ENCODE data around the gene ZP3. TPM values are rescaled to one million over a fixed set of nuclear protein-coding genes. Genes with fewer than 3 reads are reported as not detected.
"Not testable (repeated sequence)": the region's sequence is repeated elsewhere in the genome, so short reads cannot be mapped to it uniquely, and the experiment has no call there.

The ZP3 gene
- total RNA-seq, 1 experiment from 2014 or later, result 23.3 TPM

DNA sequence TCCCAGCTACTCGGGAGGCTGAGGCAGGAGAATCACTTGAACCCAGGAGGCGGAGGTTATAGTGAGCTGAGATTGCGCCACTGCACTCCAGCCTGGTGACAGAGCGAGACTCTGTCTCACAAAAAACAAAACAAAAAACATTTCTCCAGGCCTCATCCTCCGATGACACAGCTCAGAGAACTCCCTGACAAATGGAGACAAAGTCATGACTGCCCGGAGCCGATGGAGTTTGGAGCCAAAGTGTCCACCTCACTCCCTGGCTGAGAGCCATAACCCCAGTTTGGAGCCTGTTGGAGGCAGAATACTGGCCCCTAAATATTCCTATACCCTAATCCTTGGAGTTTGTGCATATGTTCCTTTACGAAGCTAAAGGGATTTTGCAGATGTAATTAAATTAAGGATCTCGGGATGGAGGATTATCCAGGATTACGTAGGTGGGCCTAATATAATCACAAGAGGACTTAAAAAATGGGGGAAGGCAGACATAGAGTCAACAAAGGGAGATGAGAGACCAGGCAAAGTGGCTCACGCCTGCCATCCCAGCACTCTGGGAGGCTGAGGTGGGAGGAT, 38.0 kb upstream of the ZP3 start:
- Histone ChIP-seq H3K4me1 (ENCODE audit: control insufficient read depth, insufficient read depth, low read length) (peaks cover 6% of the 10 kb centered on the region), H3K9me3 (ENCODE audit: control insufficient read depth, insufficient read depth, low read depth, low read length) (no peaks in the 10 kb centered on the region), H3K27ac (ENCODE audit: low read length) (no peak overlapping the region), H3K27me3 (ENCODE audit: control insufficient read depth, insufficient read depth, low read length) (no peaks in the 10 kb centered on the region), H3K4me3 (ENCODE audit: low read depth in 2 of 2, low read length in 2 of 2) (no peak overlapping the region), H3K36me3 (ENCODE audit: control insufficient read depth, insufficient read depth, low read length) (no peaks in the 10 kb centered on the region)
- ChIA-PET CTCF (no interaction called here), POLR2A (interaction anchor here (0.6 kb wide), 1 partner anchor 78 kb away, joined by 20 read pairs; no protein-coding TSS in a partner anchor)
- in situ Hi-C loops (cut with HindIII; ENCODE audit: low pct_unique_long_range_greater_than_20kb, low sequenced_read_pairs) (no loop called here), intact Hi-C loops (cut with micrococcal nuclease; ENCODE audit: unreplicated experiment) (no loop called here)
- no TSS peak for BruUV-seq (replicated peaks)
- no peak for DNase-seq (ENCODE audit: low read depth, low spot score)
- no peak for ATAC-seq
- TF ChIP-seq CTCF (IDR thresholded peaks at IDR 0.05), result no peak
- TF ChIP-seq POLR2AphosphoS5 (IDR thresholded peaks at IDR 0.05; ENCODE audit: low read depth, low read length), result no peak
- no peak for TF ChIP-seq TCF7L2 (IDR thresholded peaks at IDR 0.05; ENCODE audit: low read depth, low read length)
- TF ChIP-seq, protein P1, sequence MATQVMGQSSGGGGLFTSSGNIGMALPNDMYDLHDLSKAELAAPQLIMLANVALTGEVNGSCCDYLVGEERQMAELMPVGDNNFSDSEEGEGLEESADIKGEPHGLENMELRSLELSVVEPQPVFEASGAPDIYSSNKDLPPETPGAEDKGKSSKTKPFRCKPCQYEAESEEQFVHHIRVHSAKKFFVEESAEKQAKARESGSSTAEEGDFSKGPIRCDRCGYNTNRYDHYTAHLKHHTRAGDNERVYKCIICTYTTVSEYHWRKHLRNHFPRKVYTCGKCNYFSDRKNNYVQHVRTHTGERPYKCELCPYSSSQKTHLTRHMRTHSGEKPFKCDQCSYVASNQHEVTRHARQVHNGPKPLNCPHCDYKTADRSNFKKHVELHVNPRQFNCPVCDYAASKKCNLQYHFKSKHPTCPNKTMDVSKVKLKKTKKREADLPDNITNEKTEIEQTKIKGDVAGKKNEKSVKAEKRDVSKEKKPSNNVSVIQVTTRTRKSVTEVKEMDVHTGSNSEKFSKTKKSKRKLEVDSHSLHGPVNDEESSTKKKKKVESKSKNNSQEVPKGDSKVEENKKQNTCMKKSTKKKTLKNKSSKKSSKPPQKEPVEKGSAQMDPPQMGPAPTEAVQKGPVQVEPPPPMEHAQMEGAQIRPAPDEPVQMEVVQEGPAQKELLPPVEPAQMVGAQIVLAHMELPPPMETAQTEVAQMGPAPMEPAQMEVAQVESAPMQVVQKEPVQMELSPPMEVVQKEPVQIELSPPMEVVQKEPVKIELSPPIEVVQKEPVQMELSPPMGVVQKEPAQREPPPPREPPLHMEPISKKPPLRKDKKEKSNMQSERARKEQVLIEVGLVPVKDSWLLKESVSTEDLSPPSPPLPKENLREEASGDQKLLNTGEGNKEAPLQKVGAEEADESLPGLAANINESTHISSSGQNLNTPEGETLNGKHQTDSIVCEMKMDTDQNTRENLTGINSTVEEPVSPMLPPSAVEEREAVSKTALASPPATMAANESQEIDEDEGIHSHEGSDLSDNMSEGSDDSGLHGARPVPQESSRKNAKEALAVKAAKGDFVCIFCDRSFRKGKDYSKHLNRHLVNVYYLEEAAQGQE (IDR thresholded peaks at IDR 0.05; ENCODE audit: insufficient read depth in 1 of 2, low read depth in 2 of 2, low read length in 1 of 2), result no peak
- TF ChIP-seq SIN3A (IDR thresholded peaks at IDR 0.05; ENCODE audit: borderline replicate concordance, insufficient read depth, low read depth, low read length), result no peak

GRCh38 chr7:76387789-76388188, 37.0 kb upstream of the ZP3 start:
- intact Hi-C loops (cut with micrococcal nuclease; ENCODE audit: unreplicated experiment); H3K9me3 ChIP-seq (ENCODE audit: control insufficient read depth, insufficient read depth, low read depth, low read length); CTCF ChIA-PET; H3K27ac ChIP-seq (ENCODE audit: low read length); H3K36me3 ChIP-seq (ENCODE audit: control insufficient read depth, insufficient read depth, low read length); DNase-seq (ENCODE audit: low read depth, low spot score); in situ Hi-C loops (cut with HindIII; ENCODE audit: low pct_unique_long_range_greater_than_20kb, low sequenced_read_pairs); BruUV-seq (replicated peaks); H3K4me3 ChIP-seq (ENCODE audit: low read depth in 2 of 2, low read length in 2 of 2); POLR2A ChIA-PET; ATAC-seq; H3K27me3 ChIP-seq (ENCODE audit: control insufficient read depth, insufficient read depth, low read length): not testable (repeated sequence)
- H3K4me1 ChIP-seq (ENCODE audit: control insufficient read depth, insufficient read depth, low read length), result peaks cover 10% of the 10 kb centered on the region

DNA sequence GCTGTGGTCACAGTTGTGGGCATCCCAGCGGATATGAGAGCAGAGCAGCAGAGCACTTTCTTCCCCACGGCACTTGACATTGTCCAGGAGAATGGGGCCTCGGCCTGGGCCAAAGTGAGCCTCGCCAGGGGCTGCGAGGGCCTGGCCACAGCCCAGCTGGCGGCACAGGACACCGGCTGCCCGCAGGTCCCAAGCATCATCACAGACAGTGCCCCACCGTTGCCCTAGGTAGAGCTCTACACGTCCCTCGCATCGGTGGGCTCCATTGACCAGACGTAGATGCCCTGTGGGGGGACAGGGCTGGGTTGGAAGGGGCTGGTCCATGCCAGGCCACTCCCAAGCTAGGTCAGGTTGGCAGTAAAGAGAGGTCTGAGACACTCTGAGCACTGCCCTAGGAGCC, 34.7 kb upstream of the ZP3 start:
- no peak for ATAC-seq
- in situ Hi-C loops (cut with HindIII; ENCODE audit: low pct_unique_long_range_greater_than_20kb, low sequenced_read_pairs) (no loop called here), intact Hi-C loops (cut with micrococcal nuclease; ENCODE audit: unreplicated experiment) (no loop called here)
- ChIA-PET CTCF (no interaction called here), POLR2A (no interaction called here)
- TF ChIP-seq POLR2AphosphoS5 (IDR thresholded peaks at IDR 0.05; ENCODE audit: low read depth, low read length) (no peak), CTCF (IDR thresholded peaks at IDR 0.05) (no peak), TCF7L2 (IDR thresholded peaks at IDR 0.05; ENCODE audit: low read depth, low read length) (no peak), SIN3A (IDR thresholded peaks at IDR 0.05; ENCODE audit: borderline replicate concordance, insufficient read depth, low read depth, low read length) (no peak)
- TF ChIP-seq, protein P1 (IDR thresholded peaks at IDR 0.05; ENCODE audit: insufficient read depth in 1 of 2, low read depth in 2 of 2, low read length in 1 of 2), result no peak
- Histone ChIP-seq H3K4me1 (ENCODE audit: control insufficient read depth, insufficient read depth, low read length) (peaks cover 10% of the 10 kb centered on the region), H3K9me3 (ENCODE audit: control insufficient read depth, insufficient read depth, low read depth, low read length) (no peaks in the 10 kb centered on the region), H3K36me3 (ENCODE audit: control insufficient read depth, insufficient read depth, low read length) (no peaks in the 10 kb centered on the region), H3K27ac (ENCODE audit: low read length) (no peak overlapping the region), H3K27me3 (ENCODE audit: control insufficient read depth, insufficient read depth, low read length) (no peaks in the 10 kb centered on the region), H3K4me3 (ENCODE audit: low read depth in 2 of 2, low read length in 2 of 2) (no peak overlapping the region)
- no peak for DNase-seq (ENCODE audit: low read depth, low spot score)
- BruUV-seq (replicated peaks), result no TSS peak
